NOMO-1 treated with dmso at 0.1 percent for 144 hours (cell line): ENCODE measurements around the gene SCN3A.

ENCODE experiments used
- DNase-seq: peaks from one replicate; lab custom pipeline; 2025; ENCODE audit not compliant: unreplicated experiment; lab: John Stamatoyannopoulos, UW

SCN3A gene

DNA sequence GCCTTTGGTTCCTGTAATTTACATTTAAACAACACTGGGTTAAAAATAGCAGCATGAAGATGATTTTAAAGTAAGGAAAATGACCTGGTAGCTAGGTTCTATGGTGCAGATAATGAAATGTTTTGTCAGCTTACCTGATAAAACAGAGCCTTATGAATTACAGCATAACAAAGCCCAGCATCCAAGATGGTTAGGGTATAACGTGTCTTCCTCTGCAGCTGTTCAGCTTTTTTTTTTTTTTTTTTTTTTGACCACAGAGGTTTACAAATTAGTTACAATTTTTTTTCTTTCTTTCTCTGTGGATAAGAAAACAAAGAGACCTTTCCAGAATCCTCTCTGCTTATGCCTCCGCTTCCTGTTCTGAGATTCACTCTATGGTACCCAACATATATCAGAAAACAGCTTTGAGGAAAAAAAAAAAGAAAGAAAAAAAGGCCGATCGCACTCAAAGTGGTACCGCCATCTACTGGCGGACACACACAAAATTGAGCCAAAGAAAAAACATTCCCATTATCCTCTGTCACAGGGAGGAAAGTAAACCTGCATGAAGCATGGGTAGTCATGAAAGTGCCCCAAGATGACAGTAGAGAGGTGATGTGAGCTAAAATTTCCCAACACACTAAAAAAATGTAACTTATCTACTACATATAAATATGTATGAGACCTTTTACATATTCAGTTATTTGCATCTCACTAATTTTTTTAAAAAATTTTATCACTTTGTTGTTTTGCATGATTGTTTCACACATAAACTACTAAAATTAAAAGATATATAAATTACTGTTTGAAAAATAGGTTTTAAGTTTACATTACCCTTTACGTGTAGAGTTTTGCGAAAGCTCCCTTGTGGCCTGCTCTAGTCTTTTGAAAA, at the start of gene SCN3A:
TSS of gene SCN3A (minus strand) at position 362 of the 871 bp plus-strand sequence. CDS start 27,656 bp downstream, outside the sequence.
- DNase-seq: no peak

DNA sequence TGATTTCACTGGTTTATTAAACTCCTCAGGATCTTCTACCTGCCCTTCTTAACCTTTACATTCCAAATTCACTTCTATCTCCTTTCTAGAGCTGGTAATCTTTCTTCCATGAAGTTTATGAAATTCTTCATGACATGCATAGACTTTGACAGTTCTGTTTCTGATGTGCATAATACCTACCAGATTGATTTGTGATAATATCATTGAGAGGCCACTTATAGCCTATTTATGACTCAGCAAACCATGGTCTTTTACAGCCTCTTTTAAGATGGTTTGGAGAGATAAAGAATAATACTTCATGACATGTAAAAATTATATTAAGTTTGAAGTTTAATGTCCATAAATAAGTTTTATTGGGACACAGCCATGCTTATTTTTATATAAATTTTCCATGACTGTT, 49.3 kb upstream of the SCN3A start:
- DNase-seq: no peak

DNA sequence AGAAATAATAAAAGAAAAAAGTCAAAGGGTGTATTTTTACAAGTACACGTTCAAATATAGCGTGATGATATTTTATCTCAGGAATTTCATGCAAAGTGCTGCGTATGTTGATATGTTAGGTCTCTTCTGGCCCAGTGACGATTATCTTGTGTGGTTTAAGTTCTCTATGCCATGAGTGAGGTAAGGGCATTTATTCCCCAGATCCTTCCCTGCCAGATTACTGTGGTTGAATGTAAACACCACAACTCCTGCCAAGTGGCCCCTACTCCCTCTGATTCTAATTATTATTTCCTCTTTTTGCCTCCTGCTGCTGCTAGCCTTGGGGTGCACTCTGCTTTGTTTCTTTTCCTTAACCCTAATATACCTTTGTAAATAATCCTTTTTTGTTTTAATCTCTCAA, 47.5 kb upstream of the SCN3A start:
- no peak for DNase-seq

- no peak for DNase-seq
Measured at GRCh38 chr2:165248238-165248637, 44.4 kb upstream of the SCN3A start.

DNA sequence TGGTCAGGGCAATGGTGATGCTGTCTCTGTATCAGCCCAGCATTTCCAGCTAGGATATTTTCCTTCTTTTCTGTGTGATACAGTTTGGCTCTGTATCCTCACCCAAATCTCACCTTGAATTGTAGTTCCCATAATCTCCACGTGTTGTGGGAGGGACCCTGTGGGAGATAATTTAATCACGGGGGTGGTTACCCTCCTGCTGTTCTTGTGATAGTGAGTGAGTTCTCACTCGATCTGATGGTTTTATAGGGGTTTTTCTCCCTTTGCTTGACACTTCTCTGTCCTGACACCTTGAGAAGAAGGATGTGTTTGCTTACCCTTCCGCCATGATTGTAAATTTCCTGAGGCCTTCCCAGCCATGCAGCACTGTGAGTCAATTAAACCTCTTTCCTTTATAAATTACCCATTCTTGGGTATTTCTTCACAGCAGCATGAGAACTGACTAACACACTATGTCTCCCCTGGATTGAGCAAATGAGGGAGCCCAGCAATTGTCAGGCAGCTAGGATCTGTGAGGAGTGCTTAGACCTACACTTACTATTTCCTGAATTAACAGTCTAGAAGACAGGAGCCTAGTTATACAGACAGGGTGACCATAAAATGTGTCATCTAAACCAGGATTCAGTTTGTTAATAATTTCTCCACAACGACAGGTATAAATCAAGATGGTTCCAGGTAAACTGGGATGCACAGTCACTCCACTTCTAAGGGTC, 41.4 kb upstream of the SCN3A start:
- DNase-seq: no peak

- DNase-seq: no peak
Measured at GRCh38 chr2:165240916-165241315, 37.1 kb upstream of the SCN3A start.

DNA sequence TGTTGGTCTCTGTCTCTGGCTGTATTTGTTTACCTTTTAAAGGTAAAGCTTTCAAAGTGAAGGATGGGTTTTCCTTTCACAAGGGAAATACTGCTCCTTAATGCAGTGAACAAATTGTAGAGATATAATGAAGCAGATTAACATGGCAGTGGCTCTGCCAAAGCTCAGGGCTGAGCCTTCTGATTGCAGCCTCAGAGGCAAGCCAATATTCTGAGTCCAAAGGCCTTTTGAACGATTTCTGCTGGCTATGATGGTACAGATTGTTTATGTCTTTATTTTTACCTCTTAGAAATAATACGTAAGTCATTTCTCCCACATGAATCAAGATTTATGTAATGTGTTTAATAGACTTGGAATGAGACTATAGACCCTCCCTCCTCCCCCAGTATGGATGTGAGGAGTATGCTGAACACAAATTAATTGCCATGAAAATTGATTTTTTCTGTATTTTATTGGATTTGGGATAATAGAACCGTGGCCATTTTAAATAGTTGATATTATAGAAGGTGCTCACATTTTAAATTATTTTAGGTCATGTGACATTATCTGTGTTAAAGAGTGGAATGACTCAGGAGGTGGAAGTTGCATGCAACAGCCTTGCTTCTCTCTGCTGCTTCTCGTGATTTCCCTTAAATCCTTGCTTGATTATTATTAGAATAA, 36.1 kb upstream of the SCN3A start:
- no peak for DNase-seq

- DNase-seq: no peak
Measured at GRCh38 chr2:165239230-165239629, 35.4 kb upstream of the SCN3A start, which contains the start of gene SCN2A. SCN2A (plus strand) TSS chr2:165239414; CDS start chr2:165295824, 56,410 bp downstream.

DNA sequence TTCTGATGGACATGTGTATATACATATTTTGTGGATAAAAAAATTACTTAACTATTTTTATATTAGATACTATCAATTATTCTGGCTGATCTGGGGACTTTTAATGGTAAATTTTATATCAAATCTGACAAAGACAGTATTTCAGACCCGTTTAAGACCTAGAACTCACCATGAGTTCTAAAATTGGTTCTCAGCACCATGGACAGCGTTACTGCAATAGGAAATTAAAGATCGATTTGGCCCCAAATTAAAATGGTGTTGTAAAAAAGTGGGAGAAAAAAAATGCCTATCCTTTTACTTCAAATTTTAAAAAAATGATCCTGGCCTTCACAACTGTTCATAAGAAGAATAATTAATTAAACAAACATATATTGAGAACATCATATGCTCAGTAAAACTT, 34.4 kb upstream of the SCN3A start:
- DNase-seq: no peak

DNA sequence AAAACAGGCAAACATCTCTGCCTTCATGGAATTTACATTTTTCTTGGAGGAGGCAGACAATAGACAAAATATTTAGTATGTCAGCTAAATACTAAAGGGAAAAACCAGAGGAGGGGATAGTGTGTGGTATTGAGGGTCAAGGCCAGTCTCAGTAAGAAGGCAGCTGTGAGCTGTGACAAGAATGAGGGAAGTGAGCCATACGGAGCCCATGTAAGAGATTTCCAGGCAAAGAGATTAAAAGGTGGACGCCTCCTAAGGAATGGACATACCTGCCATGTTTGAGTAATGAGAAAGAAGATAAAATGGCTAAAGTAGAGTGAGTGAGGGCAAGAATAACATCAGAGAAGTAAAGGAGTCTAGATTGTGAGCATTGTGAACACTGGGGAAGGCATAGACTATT, 33.2 kb upstream of the SCN3A start:
- DNase-seq: no peak

- DNase-seq: no peak
Measured at GRCh38 chr2:165227571-165227970, 23.7 kb upstream of the SCN3A start.

DNA sequence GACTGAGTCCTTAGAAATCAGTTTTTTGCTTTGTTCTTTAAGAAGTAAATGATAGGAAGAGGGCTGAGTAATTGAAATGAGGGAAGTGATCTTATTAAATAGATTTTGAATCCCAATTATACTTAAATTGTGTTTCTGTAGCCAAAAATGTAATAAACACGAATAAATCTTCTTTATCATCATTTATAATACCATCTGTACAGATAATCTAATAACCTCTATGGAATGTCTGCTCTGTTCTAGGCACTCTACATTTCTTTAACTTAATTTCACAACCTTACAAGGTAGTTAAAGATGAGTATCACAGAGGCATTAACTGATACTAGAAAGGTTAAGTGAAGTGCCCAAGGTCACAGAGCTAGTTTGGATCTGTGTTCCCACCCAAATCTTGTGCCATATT, 21.1 kb upstream of the SCN3A start:
- DNase-seq: no peak

- DNase-seq: no peak
Measured at GRCh38 chr2:165219481-165219880, 15.6 kb upstream of the SCN3A start.

- no peak for DNase-seq
Measured at GRCh38 chr2:165214093-165214492, 10.2 kb upstream of the SCN3A start.

GRCh38 chr2:165208094-165208493, 4.2 kb upstream of the SCN3A start:
- no peak for DNase-seq

DNA sequence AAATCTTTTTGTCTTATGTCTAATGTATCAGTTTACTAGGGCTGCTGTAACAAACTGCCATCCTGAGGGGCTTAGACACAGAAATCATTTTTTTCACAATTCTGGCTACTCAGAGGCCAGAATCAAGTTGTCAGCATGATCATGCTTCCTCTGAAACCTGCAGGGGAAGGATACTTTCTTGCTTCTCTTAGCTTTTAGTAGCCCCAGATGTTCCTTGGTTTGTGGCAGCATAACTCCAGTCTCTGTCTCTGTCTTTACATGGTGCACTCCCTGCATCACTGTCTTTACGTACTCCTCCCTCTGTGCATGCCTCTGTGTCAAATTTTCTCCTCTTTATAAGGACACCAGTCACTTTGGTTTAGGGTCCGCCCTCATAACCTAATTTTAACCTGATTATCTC, 2.0 kb upstream of the SCN3A start:
- DNase-seq: no peak

DNA sequence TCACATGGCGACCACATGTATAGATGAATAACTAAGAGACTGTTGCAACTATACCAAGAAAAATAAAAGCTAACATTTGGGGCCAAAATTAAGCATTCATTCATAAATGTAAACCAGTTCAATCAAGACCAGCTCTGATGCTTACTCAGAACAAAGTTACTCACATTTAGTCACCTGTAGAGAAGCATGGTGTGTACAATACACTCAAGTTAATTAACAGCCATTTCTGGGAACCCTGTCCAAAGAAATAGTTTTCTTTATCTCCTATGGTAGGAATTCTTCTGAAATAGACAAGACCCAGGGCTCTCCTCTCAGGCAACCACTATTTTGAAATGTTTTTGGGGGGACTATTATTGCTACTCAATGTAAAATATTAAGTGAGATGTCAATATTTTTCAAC, 1.6 kb downstream of the SCN3A start:
- no peak for DNase-seq

GRCh38 chr2:165198181-165198580, 5.7 kb downstream of the SCN3A start:
- DNase-seq: no peak

DNA sequence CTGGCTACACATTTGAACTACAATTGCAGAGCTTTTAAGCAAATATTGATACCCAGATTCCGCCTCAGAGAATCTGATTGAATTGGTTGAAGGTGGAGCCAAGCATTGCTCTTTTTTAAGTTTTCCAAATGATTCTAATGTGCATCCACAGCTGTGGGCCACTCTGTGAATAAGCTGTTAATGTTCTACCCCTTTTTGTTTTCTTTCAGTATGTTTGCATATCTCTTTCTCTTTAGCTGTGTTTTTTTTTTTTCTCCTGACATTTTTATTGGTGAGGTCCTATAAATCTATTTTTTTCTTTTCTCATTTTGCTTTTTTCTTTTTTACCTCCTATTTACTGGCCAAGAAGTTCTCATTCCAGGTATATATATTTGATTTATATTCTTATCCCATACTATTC, 6.5 kb downstream of the SCN3A start:
- DNase-seq: no peak

DNA sequence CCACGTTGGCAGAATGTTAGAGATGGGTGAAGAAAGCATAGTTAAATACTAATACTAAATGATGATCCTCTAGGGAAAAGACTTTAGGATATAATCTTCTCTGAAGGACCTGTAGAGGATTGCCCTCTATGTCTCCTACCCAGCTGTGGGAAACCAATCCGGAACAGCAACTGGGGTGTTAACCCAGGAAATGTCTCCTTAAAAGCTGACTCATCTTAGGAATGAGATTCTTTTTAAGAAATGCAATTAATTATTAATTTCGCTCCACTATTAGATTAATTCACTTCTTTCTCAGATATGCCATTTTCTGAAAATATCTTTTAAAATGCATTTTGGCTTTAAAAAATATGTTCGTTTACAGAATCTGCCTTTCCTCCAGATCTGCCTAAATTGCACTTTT, 7.4 kb downstream of the SCN3A start:
- DNase-seq: no peak

DNA sequence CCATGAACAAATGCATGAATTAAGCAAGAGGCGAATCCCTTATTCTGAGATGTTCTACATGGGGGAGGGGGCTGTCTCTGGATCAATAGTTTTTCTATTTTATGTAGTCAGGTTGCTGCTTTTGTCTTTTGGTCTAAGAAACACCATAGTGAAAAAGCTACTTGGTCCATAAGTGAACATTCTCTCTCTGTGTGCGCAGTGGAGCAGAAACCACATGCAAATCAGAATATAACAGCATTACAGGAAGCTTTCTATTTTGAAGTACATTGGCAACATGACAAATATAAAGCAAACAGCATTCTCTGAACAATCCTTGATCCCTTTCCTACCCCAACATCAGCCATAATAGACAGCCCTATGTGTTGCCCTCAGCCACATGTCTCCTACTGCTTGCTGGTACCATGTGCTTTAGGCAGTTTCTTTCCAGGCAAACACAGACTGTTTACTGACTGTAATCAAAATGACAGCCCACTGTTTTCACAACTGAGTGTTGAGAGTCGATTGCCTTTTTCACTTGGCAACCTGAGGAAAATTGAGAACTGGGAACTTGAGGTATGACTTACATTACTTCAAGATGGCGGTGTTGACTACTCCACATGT, 10.6 kb downstream of the SCN3A start:
- DNase-seq: no peak
